H54 (cell line): ENCODE data around the gene FAM184A.
"Not testable (repeated sequence)": the region's sequence is repeated elsewhere in the genome, so short reads cannot be mapped to it uniquely, and the experiment has no call there.

Experiments
- DNase-seq: peaks from one replicate; pipeline ENCODE4 v3.0.0; 2011; ENCODE audit warnings: low spot score, mixed read lengths; ENCODE audit not compliant: insufficient read length
- FAIRE-seq: peaks from 3 replicates; lab custom pipeline; 2011; peaks lifted over from hg19 to GRCh38; lab: Jason Lieb, UNC
- POLR2A ChIP-seq: IDR thresholded peaks from 2 replicates; pipeline ENCODE4 v1.6.1; 2011; ENCODE audit warnings: low read depth, mild to moderate bottlenecking, low read length

The FAM184A gene

GRCh38 chr6:119028091-119028490 is 50.4 kb downstream of the FAM184A start:
- no peak for TF ChIP-seq POLR2A
- DNase-seq, result no peak
- FAIRE-seq, result no peak

- TF ChIP-seq POLR2A, result no peak
- DNase-seq, result no peak
- FAIRE-seq, result no peak
Measured at GRCh38 chr6:119027465-119027864, 51.0 kb downstream of the FAM184A start.

- TF ChIP-seq POLR2A, result no peak
- FAIRE-seq (no peak), DNase-seq (no peak)
Measured at GRCh38 chr6:119026822-119027221, 51.6 kb downstream of the FAM184A start.

GRCh38 chr6:119025793-119026192 is 52.7 kb downstream of the FAM184A start:
- DNase-seq, result no peak
- no peak for TF ChIP-seq POLR2A
- no peak for FAIRE-seq

DNA sequence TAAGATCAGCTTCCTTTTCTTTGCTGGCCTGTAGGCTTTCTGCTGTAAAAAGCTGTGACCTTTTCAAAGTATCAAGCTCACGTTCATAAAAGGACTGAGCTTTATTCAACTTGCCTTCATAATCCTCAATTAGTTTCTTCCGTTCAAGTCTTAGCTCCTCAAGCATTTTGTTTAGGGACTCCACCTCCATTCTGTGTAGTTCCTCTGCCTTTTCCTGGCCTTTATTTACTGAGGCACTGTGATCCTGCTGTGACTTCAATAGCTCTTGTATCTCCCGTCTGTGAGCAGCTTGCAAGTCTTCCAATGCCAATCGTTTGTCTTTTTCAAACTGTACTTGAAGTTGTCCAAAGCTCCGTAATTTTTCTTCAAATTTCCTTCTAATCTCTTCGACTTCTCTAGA is 54.4 kb downstream of the FAM184A start:
- TF ChIP-seq POLR2A, result no peak
- no peak for FAIRE-seq
- DNase-seq, result no peak

DNA sequence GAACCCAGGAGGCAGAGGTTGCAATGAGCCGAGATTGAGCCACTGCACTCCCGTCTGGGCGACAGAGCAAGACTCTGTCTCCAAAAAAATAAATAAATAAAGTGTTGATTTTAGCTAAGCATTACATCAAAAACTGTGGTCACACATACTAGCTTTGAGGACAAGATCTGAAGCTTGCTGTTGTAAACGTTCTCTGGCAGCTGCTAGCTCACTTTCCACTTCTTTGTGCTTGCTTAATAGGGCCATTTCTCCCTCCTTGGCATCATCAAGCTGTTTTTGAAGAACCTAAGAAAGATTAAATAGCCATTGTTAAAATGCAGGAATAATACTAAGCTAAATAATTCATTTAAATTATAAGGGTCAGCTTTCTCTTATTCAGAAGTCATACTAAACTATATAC is 55.7 kb downstream of the FAM184A start:
- no peak for FAIRE-seq

GRCh38 chr6:119020597-119021561 is 57.6 kb downstream of the FAM184A start:
- TF ChIP-seq POLR2A, result no peak
- no peak for DNase-seq
- no peak for FAIRE-seq

More for the DNA sequence above, 55.7 kb downstream of the FAM184A start:
- DNase-seq, result no peak
- no peak for TF ChIP-seq POLR2A

DNA sequence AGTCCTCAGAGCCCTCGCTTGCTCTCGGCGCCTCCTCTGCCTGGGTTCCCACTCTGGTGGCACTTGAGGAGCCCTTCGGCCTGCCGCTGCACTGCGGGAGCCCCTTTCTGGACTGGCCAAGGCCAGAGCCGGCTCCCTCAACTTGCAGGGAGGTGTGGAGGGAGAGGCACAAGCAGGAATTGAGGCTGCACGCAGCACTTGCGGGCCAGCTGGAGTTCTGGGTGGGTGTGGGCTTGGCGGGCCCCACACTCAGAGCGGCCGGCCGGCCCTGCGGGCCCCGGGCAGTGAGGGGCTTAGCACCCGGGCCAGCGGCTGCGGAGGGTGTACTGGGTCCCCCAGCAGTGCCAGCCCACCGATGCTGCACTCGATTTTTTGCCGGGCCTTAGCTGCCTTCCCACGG is 63.3 kb downstream of the FAM184A start:
- FAIRE-seq, DNase-seq: not testable (repeated sequence)

- no peak for TF ChIP-seq POLR2A
- FAIRE-seq (no peak), DNase-seq (no peak)
Measured at GRCh38 chr6:119012521-119012920, 65.9 kb downstream of the FAM184A start.

GRCh38 chr6:119009266-119009665 is 69.2 kb downstream of the FAM184A start:
- not testable (repeated sequence) for DNase-seq, FAIRE-seq

- no peak for DNase-seq
- TF ChIP-seq POLR2A, result no peak
- FAIRE-seq, result no peak
Measured at GRCh38 chr6:119006974-119007373, 71.5 kb downstream of the FAM184A start.

DNA sequence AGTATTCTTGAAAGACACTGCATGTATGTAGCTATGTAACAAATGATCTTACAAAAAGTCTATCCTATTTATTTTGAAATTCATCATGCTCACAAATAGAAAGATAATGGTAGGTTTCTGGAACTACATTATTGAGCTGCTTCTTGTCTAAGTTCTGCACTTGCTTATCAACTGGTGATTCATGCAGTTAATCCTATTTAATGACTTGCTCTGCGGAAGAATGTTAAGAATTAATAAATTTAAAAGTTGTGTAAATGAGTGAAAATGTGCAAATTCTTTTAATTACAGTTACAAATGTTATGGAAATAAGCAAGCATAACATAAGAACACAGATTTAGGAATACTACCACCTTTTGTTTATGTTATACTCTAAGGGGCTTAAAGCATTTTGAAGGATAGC is 76.4 kb downstream of the FAM184A start:
- no peak for TF ChIP-seq POLR2A
- FAIRE-seq, result no peak
- DNase-seq, result no peak

GRCh38 chr6:118999494-119000040 is 78.9 kb downstream of the FAM184A start:
- FAIRE-seq, result no peak
- TF ChIP-seq POLR2A, result no peak
- DNase-seq, result no peak

DNA sequence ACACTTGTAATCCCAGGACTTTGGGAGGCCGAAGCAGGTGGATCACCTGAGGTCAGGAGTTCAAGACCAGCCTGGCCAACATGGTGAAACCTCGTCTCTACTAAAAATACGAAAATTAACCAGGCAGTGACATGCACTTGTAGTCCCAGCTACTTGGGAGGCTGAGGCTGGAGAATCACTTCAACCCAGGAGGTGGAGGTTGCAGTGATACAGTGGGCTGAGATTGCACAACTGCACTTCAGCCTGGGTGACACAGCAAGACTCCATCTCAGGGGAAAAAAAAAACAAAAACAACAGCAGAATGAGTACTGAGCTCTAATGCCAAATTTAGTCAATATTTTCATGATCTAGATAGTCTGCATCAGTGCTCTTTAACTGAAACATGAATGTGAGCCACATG is 81.0 kb downstream of the FAM184A start:
- not testable (repeated sequence) for FAIRE-seq, DNase-seq
